Liver (tissue), 3 donors: Measurements from ENCODE around the gene FECH.

ENCODE experiments used
- FOXA1 ChIP-seq: IDR thresholded peaks from 2 replicates; pipeline ENCODE4 v1.6.1; 2016; ENCODE audit warnings: antibody characterized with exemption
- GABPA ChIP-seq, 2 donors: IDR thresholded peaks in 1 of 2; conservative IDR thresholded peaks in 1 of 2; 2 replicates each; pipeline ENCODE4 v1.6.1; 2016; ENCODE audit warnings: antibody characterized with exemption in 2 of 2, mild to moderate bottlenecking in 1 of 2, moderate library complexity in 1 of 2
- HNF4G ChIP-seq: IDR thresholded peaks from 2 replicates; pipeline ENCODE4 v1.6.1; 2016; ENCODE audit warnings: antibody characterized with exemption
- JUND ChIP-seq, 2 donors: IDR thresholded peaks; 2 replicates each; pipeline ENCODE4 v1.6.1; 2016; ENCODE audit warnings: antibody characterized with exemption in 2 of 2
- RAD21 ChIP-seq, 2 donors: IDR thresholded peaks; 2 replicates each; pipeline ENCODE4 v1.6.1; 2016; ENCODE audit warnings: antibody characterized with exemption in 2 of 2, mild to moderate bottlenecking in 2 of 2
- SP1 ChIP-seq: IDR thresholded peaks from 2 replicates; pipeline ENCODE4 v1.6.1; 2018; ENCODE audit warnings: antibody characterized with exemption, mild to moderate bottlenecking
- TAF1 ChIP-seq: conservative IDR thresholded peaks from 2 replicates; pipeline ENCODE4 v1.6.1; 2016; ENCODE audit warnings: antibody characterized with exemption, mild to moderate bottlenecking
- YY1 ChIP-seq: IDR thresholded peaks from 2 replicates; pipeline ENCODE4 v1.6.1; 2016; ENCODE audit warnings: antibody characterized with exemption, mild to moderate bottlenecking
- TF ChIP-seq, protein P1 (sequence below): fragments of 150-350 bp; IDR thresholded peaks from 2 replicates; pipeline ENCODE4 v1.5.1; 2017; ENCODE audit warnings: improper control_type of control experiment, low read depth, low read length; ENCODE audit not compliant: missing input control
- TF ChIP-seq, protein P2 (sequence below): IDR thresholded peaks from 2 replicates; pipeline ENCODE4 v1.6.1; 2016; ENCODE audit warnings: antibody characterized with exemption
- TF ChIP-seq, protein P3 (sequence below): IDR thresholded peaks from 2 replicates; pipeline ENCODE4 v1.6.1; 2016; ENCODE audit warnings: antibody characterized with exemption
- TF ChIP-seq, protein P4 (sequence below): IDR thresholded peaks from 2 replicates; pipeline ENCODE4 v1.6.1; 2016; ENCODE audit warnings: antibody characterized with exemption
- TF ChIP-seq, protein P5 (sequence below): IDR thresholded peaks from 2 replicates; pipeline ENCODE4 v1.6.1; 2016; ENCODE audit warnings: antibody characterized with exemption, mild to moderate bottlenecking
- donor health status: healthy.
- donor health status: healthy.

DNA sequence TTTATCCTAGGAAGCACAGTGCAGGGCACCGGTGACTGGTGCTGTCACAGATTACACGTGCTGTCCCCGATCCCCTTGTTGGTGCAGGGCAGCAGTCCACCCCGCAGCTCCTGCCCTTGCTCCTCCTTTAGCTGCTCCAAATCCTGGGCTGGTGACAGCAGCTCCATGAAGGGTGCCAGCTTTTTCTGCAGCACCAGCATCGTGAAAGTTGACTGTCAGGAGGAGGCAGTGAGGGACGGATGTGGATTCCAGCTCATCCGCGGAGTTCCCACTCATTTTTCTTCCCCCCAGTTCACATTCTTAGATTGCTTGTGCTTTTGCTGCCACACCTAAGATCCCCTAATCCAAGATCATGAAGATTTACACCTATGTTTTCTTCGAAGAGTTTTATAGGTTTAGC lies 83.9 kb downstream of the FECH start:
- TF ChIP-seq, protein P1, sequence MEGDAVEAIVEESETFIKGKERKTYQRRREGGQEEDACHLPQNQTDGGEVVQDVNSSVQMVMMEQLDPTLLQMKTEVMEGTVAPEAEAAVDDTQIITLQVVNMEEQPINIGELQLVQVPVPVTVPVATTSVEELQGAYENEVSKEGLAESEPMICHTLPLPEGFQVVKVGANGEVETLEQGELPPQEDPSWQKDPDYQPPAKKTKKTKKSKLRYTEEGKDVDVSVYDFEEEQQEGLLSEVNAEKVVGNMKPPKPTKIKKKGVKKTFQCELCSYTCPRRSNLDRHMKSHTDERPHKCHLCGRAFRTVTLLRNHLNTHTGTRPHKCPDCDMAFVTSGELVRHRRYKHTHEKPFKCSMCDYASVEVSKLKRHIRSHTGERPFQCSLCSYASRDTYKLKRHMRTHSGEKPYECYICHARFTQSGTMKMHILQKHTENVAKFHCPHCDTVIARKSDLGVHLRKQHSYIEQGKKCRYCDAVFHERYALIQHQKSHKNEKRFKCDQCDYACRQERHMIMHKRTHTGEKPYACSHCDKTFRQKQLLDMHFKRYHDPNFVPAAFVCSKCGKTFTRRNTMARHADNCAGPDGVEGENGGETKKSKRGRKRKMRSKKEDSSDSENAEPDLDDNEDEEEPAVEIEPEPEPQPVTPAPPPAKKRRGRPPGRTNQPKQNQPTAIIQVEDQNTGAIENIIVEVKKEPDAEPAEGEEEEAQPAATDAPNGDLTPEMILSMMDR = no peak
- TF ChIP-seq JUND (IDR thresholded peaks at IDR 0.05) (no peak), FOXA1 (no peak), RAD21 (IDR thresholded peaks at IDR 0.05) (no peak), YY1 (no peak), SP1 (no peak), GABPA (IDR thresholded peaks at IDR 0.05 in 1 of 2, conservative IDR thresholded peaks at IDR 0.05 in 1 of 2) (no peak), TAF1 (no peak), HNF4G (no peak)
- TF ChIP-seq, protein P2, sequence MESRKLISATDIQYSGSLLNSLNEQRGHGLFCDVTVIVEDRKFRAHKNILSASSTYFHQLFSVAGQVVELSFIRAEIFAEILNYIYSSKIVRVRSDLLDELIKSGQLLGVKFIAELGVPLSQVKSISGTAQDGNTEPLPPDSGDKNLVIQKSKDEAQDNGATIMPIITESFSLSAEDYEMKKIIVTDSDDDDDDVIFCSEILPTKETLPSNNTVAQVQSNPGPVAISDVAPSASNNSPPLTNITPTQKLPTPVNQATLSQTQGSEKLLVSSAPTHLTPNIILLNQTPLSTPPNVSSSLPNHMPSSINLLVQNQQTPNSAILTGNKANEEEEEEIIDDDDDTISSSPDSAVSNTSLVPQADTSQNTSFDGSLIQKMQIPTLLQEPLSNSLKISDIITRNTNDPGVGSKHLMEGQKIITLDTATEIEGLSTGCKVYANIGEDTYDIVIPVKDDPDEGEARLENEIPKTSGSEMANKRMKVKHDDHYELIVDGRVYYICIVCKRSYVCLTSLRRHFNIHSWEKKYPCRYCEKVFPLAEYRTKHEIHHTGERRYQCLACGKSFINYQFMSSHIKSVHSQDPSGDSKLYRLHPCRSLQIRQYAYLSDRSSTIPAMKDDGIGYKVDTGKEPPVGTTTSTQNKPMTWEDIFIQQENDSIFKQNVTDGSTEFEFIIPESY = no peak
- TF ChIP-seq, protein P3, sequence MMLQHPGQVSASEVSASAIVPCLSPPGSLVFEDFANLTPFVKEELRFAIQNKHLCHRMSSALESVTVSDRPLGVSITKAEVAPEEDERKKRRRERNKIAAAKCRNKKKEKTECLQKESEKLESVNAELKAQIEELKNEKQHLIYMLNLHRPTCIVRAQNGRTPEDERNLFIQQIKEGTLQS = no peak
- TF ChIP-seq, protein P4, sequence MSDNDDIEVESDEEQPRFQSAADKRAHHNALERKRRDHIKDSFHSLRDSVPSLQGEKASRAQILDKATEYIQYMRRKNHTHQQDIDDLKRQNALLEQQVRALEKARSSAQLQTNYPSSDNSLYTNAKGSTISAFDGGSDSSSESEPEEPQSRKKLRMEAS = no peak
- TF ChIP-seq, protein P5, sequence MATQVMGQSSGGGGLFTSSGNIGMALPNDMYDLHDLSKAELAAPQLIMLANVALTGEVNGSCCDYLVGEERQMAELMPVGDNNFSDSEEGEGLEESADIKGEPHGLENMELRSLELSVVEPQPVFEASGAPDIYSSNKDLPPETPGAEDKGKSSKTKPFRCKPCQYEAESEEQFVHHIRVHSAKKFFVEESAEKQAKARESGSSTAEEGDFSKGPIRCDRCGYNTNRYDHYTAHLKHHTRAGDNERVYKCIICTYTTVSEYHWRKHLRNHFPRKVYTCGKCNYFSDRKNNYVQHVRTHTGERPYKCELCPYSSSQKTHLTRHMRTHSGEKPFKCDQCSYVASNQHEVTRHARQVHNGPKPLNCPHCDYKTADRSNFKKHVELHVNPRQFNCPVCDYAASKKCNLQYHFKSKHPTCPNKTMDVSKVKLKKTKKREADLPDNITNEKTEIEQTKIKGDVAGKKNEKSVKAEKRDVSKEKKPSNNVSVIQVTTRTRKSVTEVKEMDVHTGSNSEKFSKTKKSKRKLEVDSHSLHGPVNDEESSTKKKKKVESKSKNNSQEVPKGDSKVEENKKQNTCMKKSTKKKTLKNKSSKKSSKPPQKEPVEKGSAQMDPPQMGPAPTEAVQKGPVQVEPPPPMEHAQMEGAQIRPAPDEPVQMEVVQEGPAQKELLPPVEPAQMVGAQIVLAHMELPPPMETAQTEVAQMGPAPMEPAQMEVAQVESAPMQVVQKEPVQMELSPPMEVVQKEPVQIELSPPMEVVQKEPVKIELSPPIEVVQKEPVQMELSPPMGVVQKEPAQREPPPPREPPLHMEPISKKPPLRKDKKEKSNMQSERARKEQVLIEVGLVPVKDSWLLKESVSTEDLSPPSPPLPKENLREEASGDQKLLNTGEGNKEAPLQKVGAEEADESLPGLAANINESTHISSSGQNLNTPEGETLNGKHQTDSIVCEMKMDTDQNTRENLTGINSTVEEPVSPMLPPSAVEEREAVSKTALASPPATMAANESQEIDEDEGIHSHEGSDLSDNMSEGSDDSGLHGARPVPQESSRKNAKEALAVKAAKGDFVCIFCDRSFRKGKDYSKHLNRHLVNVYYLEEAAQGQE = no peak
